H1 (cell line): ENCODE data around the gene SLC6A3. TPM values are rescaled to one million over a fixed set of nuclear protein-coding genes. Genes with fewer than 3 reads are reported as not detected.

Source experiments
- CTCF ChIA-PET: fragments of 300-600 bp; sonication (Branson Sonifier 250); formaldehyde crosslinking; loops from one replicate; lab custom pipeline; 2021; ENCODE audit not compliant: partially characterized antibody; lab: Charles Lee
- POLR2A ChIA-PET: fragments of 300-600 bp; sonication (Branson Sonifier 250); formaldehyde crosslinking; loops from one replicate; lab custom pipeline; 2021; ENCODE audit warnings: inconsistent platforms; ENCODE audit not compliant: partially characterized antibody; lab: Charles Lee
- DNase-seq, 2 experiments: peaks; one replicate each; pipeline versions ENCODE4 v3.0.0 to v3.0.0-alpha.2; 2010 to 2022; ENCODE audit warnings: low spot score in 2 of 2, low read depth in 1 of 2, mixed read lengths in 1 of 2
- FAIRE-seq: peaks from 2 replicates; lab custom pipeline; 2011; peaks lifted over from hg19 to GRCh38; lab: Jason Lieb, UNC
- H2AFZ ChIP-seq: 2 replicates; pipeline ENCODE4 v1.8.1; 2012; ENCODE audit warnings: low read length, inconsistent platforms
- H2AK5ac ChIP-seq: 2 replicates; pipeline ENCODE4 v1.6.1; 2013; ENCODE audit warnings: low read depth, low read length
- H2BK120ac ChIP-seq: replicated peaks from 2 replicates; pipeline ENCODE3; 2013; ENCODE audit warnings: low read depth, low read length, inconsistent platforms
- H2BK12ac ChIP-seq: 2 replicates; pipeline ENCODE4 v1.6.1; 2013; ENCODE audit warnings: low read depth, low read length
- H2BK15ac ChIP-seq: 2 replicates; pipeline ENCODE4 v1.6.1; 2013; ENCODE audit warnings: low read length
- H2BK20ac ChIP-seq: 2 replicates; pipeline ENCODE4 v1.6.1; 2013; ENCODE audit warnings: low read length
- H2BK5ac ChIP-seq: 2 replicates; pipeline ENCODE4 v1.6.1; 2013; ENCODE audit warnings: low read depth, low read length
- H3K14ac ChIP-seq: 2 replicates; pipeline ENCODE4 v1.6.1; 2013; ENCODE audit warnings: inconsistent platforms; ENCODE audit not compliant: insufficient read length
- H3K18ac ChIP-seq: 2 replicates; pipeline ENCODE4 v1.6.1; 2013; ENCODE audit warnings: low read length; ENCODE audit errors: extremely low read depth
- H3K23ac ChIP-seq: 2 replicates; pipeline ENCODE4 v1.6.1; 2013; ENCODE audit warnings: inconsistent platforms; ENCODE audit not compliant: insufficient read length
- H3K23me2 ChIP-seq: 2 replicates; pipeline ENCODE4 v1.6.1; 2013; ENCODE audit warnings: low read depth, low read length
- H3K27ac ChIP-seq: 2 replicates; pipeline ENCODE4 v1.6.1; 2011; ENCODE audit warnings: low read depth, low read length, inconsistent platforms
- H3K27me3 ChIP-seq, 4 experiments: replicated peaks in 1 of 4; 1 replicate in 1 of 4; 2 replicates in 3 of 4; pipeline versions ENCODE4 v1.6.1 to v1.8.1; 2011 to 2013; ENCODE audit warnings: low read length in 3 of 4, mild to moderate bottlenecking in 3 of 4, inconsistent platforms in 2 of 4, mixed read lengths in 2 of 4, moderate library complexity in 1 of 4; ENCODE audit not compliant: control insufficient read depth in 3 of 4, insufficient read depth in 3 of 4; ENCODE audit errors: extremely low read depth in 1 of 4
- H3K36me3 ChIP-seq, 4 experiments: 2 replicates each; pipeline versions ENCODE4 v1.6.1 to v1.8.1; 2011 to 2013; ENCODE audit warnings: mild to moderate bottlenecking in 4 of 4, low read length in 3 of 4, moderate library complexity in 2 of 4, control low read depth in 1 of 4, inconsistent platforms in 1 of 4; ENCODE audit not compliant: insufficient read depth in 4 of 4, control insufficient read depth in 2 of 4
- H3K4ac ChIP-seq: replicated peaks from 2 replicates; pipeline ENCODE3; 2013; ENCODE audit warnings: low read length, low read depth, mixed read lengths, inconsistent platforms; ENCODE audit not compliant: insufficient read length
- H3K4me1 ChIP-seq, 4 experiments: replicated peaks in 1 of 4; 1 replicate in 1 of 4; 2 replicates in 3 of 4; pipeline versions ENCODE4 v1.6.1 to v1.8.1; 2011 to 2013; ENCODE audit warnings: low read length in 3 of 4, inconsistent platforms in 2 of 4, mixed read lengths in 1 of 4; ENCODE audit not compliant: insufficient read depth in 4 of 4, control insufficient read depth in 3 of 4
- H3K4me2 ChIP-seq, 2 experiments: 2 replicates each; pipeline versions ENCODE4 v1.6.1 to v1.8.1; 2011 to 2013; ENCODE audit warnings: low read depth in 2 of 2, low read length in 2 of 2, control low read depth in 1 of 2, inconsistent platforms in 1 of 2, mild to moderate bottlenecking in 1 of 2; ENCODE audit not compliant: insufficient read depth in 1 of 2
- H3K4me3 ChIP-seq, 4 experiments: fragments of 200-600, 300-600 bp in 1 of 4; sonication (generic), shearing (Covaris generic), sonication (Bioruptor Twin) in 1 of 4; 2 replicates each; pipeline versions ENCODE4 v1.5.1 to v1.8.1; 2011 to 2016; ENCODE audit warnings: low read length in 4 of 4, low read depth in 3 of 4, control low read depth in 2 of 4, inconsistent platforms in 2 of 4, mild to moderate bottlenecking in 2 of 4, mixed read lengths in 1 of 4, moderate library complexity in 1 of 4; ENCODE audit not compliant: insufficient read depth in 2 of 4; ENCODE audit errors: extremely low read depth in 1 of 4
- H3K56ac ChIP-seq: replicated peaks from 2 replicates; pipeline ENCODE3; 2013; ENCODE audit warnings: low read depth, mild to moderate bottlenecking, mixed read lengths, low read length, inconsistent platforms; ENCODE audit not compliant: insufficient read length
- H3K79me1 ChIP-seq: 2 replicates; pipeline ENCODE4 v1.6.1; 2013; ENCODE audit warnings: low read depth, low read length, control low read depth
- H3K79me2 ChIP-seq, 2 experiments: 2 replicates each; pipeline versions ENCODE4 v1.6.1 to v1.8.1; 2012 to 2013; ENCODE audit warnings: low read length in 2 of 2, mild to moderate bottlenecking in 2 of 2, inconsistent platforms in 1 of 2; ENCODE audit not compliant: insufficient read depth in 2 of 2, control insufficient read depth in 1 of 2
- H3K9ac ChIP-seq, 4 experiments: replicated peaks in 1 of 4; 1 replicate in 1 of 4; 2 replicates in 3 of 4; pipeline versions ENCODE4 v1.6.1 to v1.8.1; 2011 to 2013; ENCODE audit warnings: low read depth in 3 of 4, low read length in 3 of 4, control low read depth in 2 of 4, mild to moderate bottlenecking in 2 of 4, moderate library complexity in 2 of 4, inconsistent platforms in 1 of 4; ENCODE audit errors: extremely low read depth in 1 of 4
- H3K9me3 ChIP-seq, 2 experiments: 2 replicates each; pipeline versions ENCODE4 v1.6.1 to v1.8.1; 2012 to 2013; ENCODE audit warnings: mild to moderate bottlenecking in 2 of 2, moderate library complexity in 2 of 2, control low read depth in 1 of 2, inconsistent platforms in 1 of 2, low read depth in 1 of 2, low read length in 1 of 2, mixed read lengths in 1 of 2; ENCODE audit not compliant: insufficient read depth in 2 of 2
- H4K20me1 ChIP-seq, 2 experiments: replicated peaks in 1 of 2; 2 replicates each; pipeline versions ENCODE3 to v1.8.1; 2011 to 2013; ENCODE audit warnings: inconsistent platforms in 2 of 2, low read length in 2 of 2, mild to moderate bottlenecking in 1 of 2; ENCODE audit not compliant: insufficient read depth in 2 of 2, control insufficient read depth in 1 of 2
- H4K5ac ChIP-seq: 2 replicates; pipeline ENCODE4 v1.6.1; 2013; ENCODE audit warnings: low read length, low read depth, mixed read lengths, inconsistent platforms; ENCODE audit not compliant: insufficient read length
- H4K8ac ChIP-seq: 2 replicates; pipeline ENCODE4 v1.8.0; 2013; ENCODE audit warnings: mild to moderate bottlenecking, moderate library complexity, low read length, inconsistent platforms; ENCODE audit not compliant: insufficient read depth; ENCODE audit errors: extremely low read depth
- H4K91ac ChIP-seq: replicated peaks from 2 replicates; pipeline ENCODE3; 2013; ENCODE audit warnings: low read length, mixed read lengths, inconsistent platforms; ENCODE audit not compliant: insufficient read length
- CTCF ChIP-seq, 3 experiments: IDR thresholded peaks; 1 replicate in 2 of 3; 2 replicates in 1 of 3; pipeline versions ENCODE4 v1.5.1 to v1.6.1; 2011; ENCODE audit warnings: low read length in 3 of 3, mild to moderate bottlenecking in 3 of 3, inconsistent platforms in 2 of 3, low read depth in 1 of 3, moderate library complexity in 1 of 3; ENCODE audit not compliant: insufficient read depth in 1 of 3; ENCODE audit errors: control extremely low read depth in 1 of 3
- E2F6 ChIP-seq: IDR thresholded peaks from 2 replicates; pipeline ENCODE4 v1.6.1; 2012; ENCODE audit warnings: inconsistent platforms
- EP300 ChIP-seq, 2 experiments: IDR thresholded peaks; 1 replicate in 1 of 2; 2 replicates in 1 of 2; pipeline ENCODE4 v1.6.1; 2011 to 2012; ENCODE audit warnings: low read depth in 2 of 2, low read length in 2 of 2, mild to moderate bottlenecking in 2 of 2, borderline replicate concordance in 1 of 2, inconsistent platforms in 1 of 2, moderate library complexity in 1 of 2
- RAD21 ChIP-seq, 2 experiments: IDR thresholded peaks in 1 of 2; conservative IDR thresholded peaks in 1 of 2; 2 replicates each; pipeline ENCODE4 v1.6.1; 2011; ENCODE audit warnings: low read depth in 2 of 2, low read length in 2 of 2, improper control_type of control experiment in 1 of 2, inconsistent platforms in 1 of 2, mild to moderate bottlenecking in 1 of 2, moderate library complexity in 1 of 2
- SP1 ChIP-seq: IDR thresholded peaks from 2 replicates; pipeline ENCODE4 v1.6.1; 2011; ENCODE audit warnings: low read depth, low read length
- TCF12 ChIP-seq: IDR thresholded peaks from 2 replicates; pipeline ENCODE4 v1.6.1; 2011; ENCODE audit warnings: low read depth, mild to moderate bottlenecking, low read length
- WGBS, 2 experiments: shearing (Covaris generic) in 1 of 2; methylation state at CpG; one replicate each; pipeline versions ENCODE4 v1.1.6 to v1.1.7; 2013 to 2015; ENCODE audit warnings: low lambda C conversion rate in 2 of 2, mixed read lengths in 2 of 2, inconsistent platforms in 1 of 2, low coverage in 1 of 2, missing lambda C conversion rate in 1 of 2; ENCODE audit not compliant: insufficient replicate concordance in 2 of 2, insufficient coverage in 1 of 2, insufficient read length in 1 of 2; ENCODE audit errors: extremely low coverage in 1 of 2, missing lambda C conversion rate in 1 of 2; 5-methylcytosine and 5-hydroxymethylcytosine counted together
- polyA plus RNA-seq, 7 experiments: library from polyadenylated mRNA; depleted of rRNA in 3 of 7; stranded (reverse) in 5 of 7; unstranded in 2 of 7; fragments of >200 nt in 5 of 7; fragments of 200-250 nt in 2 of 7; gene quantifications; 1 replicate in 5 of 7; 2 replicates in 1 of 7; 4 replicates in 1 of 7; pipeline versions ENCODE4 v1.2.1 to v1.2.3, GENCODE V29; 2011 to 2013; ENCODE audit warnings: missing spikeins in 2 of 7, mixed read lengths in 2 of 7
- total RNA-seq: library from RNA; stranded (reverse); fragmentation: NEBNext Ultra II Directional; extraction: Animal tissue kit (Norgen Biotek cat#: 25700); gene quantifications from 2 replicates; pipeline ENCODE4 v1.2.1, GENCODE V29; 2021
- TF ChIP-seq, protein P1 (sequence below): IDR thresholded peaks from 2 replicates; pipeline ENCODE4 v1.6.1; 2012; ENCODE audit warnings: inconsistent platforms

Gene SLC6A3
- total and polyA plus RNA-seq, 2 of the 8 experiments (the other 6 are each of a cell fraction or from before 2014, with no cell fraction given): 0.48 to 0.91 TPM

DNA sequence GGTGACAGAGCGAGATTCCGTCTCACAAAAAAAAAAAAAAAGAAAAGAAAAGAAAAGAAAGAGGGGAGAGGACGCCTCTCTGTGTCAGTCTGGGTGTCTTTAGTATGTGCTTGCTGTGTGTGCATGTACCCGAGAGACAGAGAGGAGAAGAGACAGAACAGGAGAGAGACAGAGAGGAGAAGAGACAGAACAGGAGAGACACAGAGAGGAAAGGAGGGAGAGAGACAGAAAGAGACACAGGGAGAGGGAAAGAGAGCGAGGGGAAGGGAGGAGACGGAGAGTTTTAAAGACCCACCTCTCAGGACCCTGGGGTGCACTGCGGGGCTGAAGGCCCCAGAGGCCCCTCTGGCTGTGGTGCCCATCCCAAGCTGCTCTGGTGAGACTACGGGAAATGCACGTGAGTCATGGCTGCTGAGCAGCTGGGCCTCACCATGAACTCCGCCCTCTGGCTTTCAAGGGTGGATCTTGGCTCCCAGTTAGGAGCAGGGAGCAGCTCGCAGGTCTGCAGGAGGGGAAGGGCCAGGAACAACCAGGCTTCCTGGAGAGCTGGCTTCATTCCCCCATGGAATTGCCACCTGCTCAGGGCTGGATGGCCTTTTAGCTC lies 7.9 kb downstream of the SLC6A3 start:
- H4K20me1 ChIP-seq: no peaks in the 10 kb centered on the region
- FAIRE-seq: no peak
- no peak overlapping the region for H2BK15ac ChIP-seq
- H3K27ac ChIP-seq: no peak overlapping the region
- H4K8ac ChIP-seq: peak overlapping the region; percentile 86; the same call in 1 of the 2 replicates
- H3K23me2 ChIP-seq: peaks cover 5% of the 10 kb centered on the region; the same call in 1 of the 2 replicates
- 0 out of 2 replicates have a peak overlapping the region, but pooled peaks have one; percentile 17 for H2BK12ac ChIP-seq
- H3K4me3 ChIP-seq: no peak overlapping the region
- 69% methylated on average over 9 of the region's 11 CpGs; no CpG with 5 or more reads in 1 of the 2 experiments for WGBS, 2 experiments
- H2AK5ac ChIP-seq: no peak overlapping the region
- no peak overlapping the region for H4K5ac ChIP-seq
- CTCF ChIA-PET: interaction anchor here (0.7 to 2.4 kb wide), 11 partner anchors 11 to 84 kb away, joined by 3 to 7 read pairs (median 4); no protein-coding TSS in a partner anchor
- no peak overlapping the region for H2BK5ac ChIP-seq
- H3K9me3 ChIP-seq: peaks cover 16 to 19% of the 10 kb centered on the region in 2 experiments
- no peaks in the 10 kb centered on the region for H3K79me1 ChIP-seq
- no peak overlapping the region for H2BK120ac ChIP-seq
- peak in 1 of 2 experiments; percentile 13 for DNase-seq
- H3K9ac ChIP-seq: no peak overlapping the region
- POLR2A ChIA-PET: interaction anchor here (1.4 kb wide), 1 partner anchor 13 kb away, joined by 3 read pairs; no protein-coding TSS in a partner anchor
- no peak overlapping the region for H3K4me2 ChIP-seq
- peaks cover 0 to 6% (median 3%) of the 10 kb centered on the region in 4 experiments; a peak in 1 of 7 replicates for H3K27me3 ChIP-seq
- no peak overlapping the region for H3K18ac ChIP-seq
- 0 out of 2 replicates have a peak overlapping the region, but pooled peaks have one; percentile 50 for H2AFZ ChIP-seq
- no peak overlapping the region for H3K14ac ChIP-seq
- H3K23ac ChIP-seq: no peak overlapping the region
- no peak overlapping the region for H4K91ac ChIP-seq
- H3K4ac ChIP-seq: no peak overlapping the region
- H2BK20ac ChIP-seq: no peak overlapping the region
- H3K36me3 ChIP-seq: no peaks in the 10 kb centered on the region
- peaks cover 0 to 5% (median 0%) of the 10 kb centered on the region in 4 experiments; a peak in 2 of 7 replicates for H3K4me1 ChIP-seq
- H3K79me2 ChIP-seq: no peaks in the 10 kb centered on the region
- H3K56ac ChIP-seq: no peak overlapping the region
- TF ChIP-seq CTCF (IDR thresholded peaks at IDR 0.05; ENCODE audit: control extremely low read depth in 1 of 3, insufficient read depth in 1 of 3, low read depth in 1 of 3, low read length in 3 of 3): peak in 1 of 3 experiments; percentile 41; a peak in 2 of 4 replicates
- TF ChIP-seq EP300 (IDR thresholded peaks at IDR 0.05; ENCODE audit: borderline replicate concordance in 1 of 2, low read depth in 2 of 2, low read length in 2 of 2): no peak
- TF ChIP-seq SP1: no peak
- TF ChIP-seq, protein P1, sequence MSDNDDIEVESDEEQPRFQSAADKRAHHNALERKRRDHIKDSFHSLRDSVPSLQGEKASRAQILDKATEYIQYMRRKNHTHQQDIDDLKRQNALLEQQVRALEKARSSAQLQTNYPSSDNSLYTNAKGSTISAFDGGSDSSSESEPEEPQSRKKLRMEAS: peak; percentile 72
- TF ChIP-seq E2F6: peak; percentile 33; the same call in 1 of the 2 replicates
- TF ChIP-seq TCF12: no peak
- peak in 1 of 2 experiments; percentile 25; a peak in 2 of 4 replicates for TF ChIP-seq RAD21 (IDR thresholded peaks at IDR 0.05 in 1 of 2, conservative IDR thresholded peaks at IDR 0.05 in 1 of 2; ENCODE audit: low read depth in 2 of 2, low read length in 2 of 2)
